Activated CD4-positive, alpha-beta T cell treated with anti-CD3 and anti-CD28 coated beads, Interleukin-2, amount 50 U/mL, for 24 hours (primary cell): ENCODE results near the gene DCST2.
A peak's percentile ranks its signal among the peaks of the same experiment; 100 is the strongest.

Experiments
- DNase-seq, 2 donors: peaks; one replicate each; pipeline ENCODE4 v3.0.0-alpha.2; 2020; ENCODE audit warnings: low read depth in 1 of 2, low spot score in 1 of 2

DCST2 gene

GRCh38 chr1:155033524-155033923 lies at the start of gene DCST2, which contains the start of gene DCST1:
Gene DCST2, minus strand, starts transcription at chr1:155033781. Its CDS starts 80 bp downstream, at chr1:155033701.
Gene DCST1, plus strand, starts transcription at chr1:155033824. Its CDS starts 213 bp downstream, at chr1:155034037.
- no peak for DNase-seq

GRCh38 chr1:155083052-155083541 lies 49.5 kb upstream of the DCST2 start:
- DNase-seq: no peak

GRCh38 chr1:155082301-155083051 lies 48.9 kb upstream of the DCST2 start:
- DNase-seq: no peak

GRCh38 chr1:155081472-155082300 lies 48.1 kb upstream of the DCST2 start:
- no peak for DNase-seq

GRCh38 chr1:155080312-155081228 lies 47.0 kb upstream of the DCST2 start:
- no peak for DNase-seq

GRCh38 chr1:155079487-155080311 lies 46.1 kb upstream of the DCST2 start:
- DNase-seq: no peak

GRCh38 chr1:155079210-155079486 lies 45.6 kb upstream of the DCST2 start:
- no peak for DNase-seq

- DNase-seq: no peak
Observed at GRCh38 chr1:155078469-155079209, 45.1 kb upstream of the DCST2 start, which contains the start of gene EFNA3. Gene EFNA3, plus strand, starts transcription at chr1:155078837. Its CDS starts 105 bp downstream, at chr1:155078942.

- DNase-seq: no peak
Observed at GRCh38 chr1:155077758-155078445, 44.3 kb upstream of the DCST2 start.

GRCh38 chr1:155077346-155077745 lies 43.8 kb upstream of the DCST2 start:
- no peak for DNase-seq

GRCh38 chr1:155076371-155076770 lies 42.8 kb upstream of the DCST2 start:
- DNase-seq: no peak

GRCh38 chr1:155075535-155075934 lies 42.0 kb upstream of the DCST2 start:
- DNase-seq: no peak

- no peak for DNase-seq
Observed at GRCh38 chr1:155073377-155074242, 40.0 kb upstream of the DCST2 start.

GRCh38 chr1:155072531-155073289 lies 39.1 kb upstream of the DCST2 start:
- DNase-seq: no peak

GRCh38 chr1:155071701-155072100 lies 38.1 kb upstream of the DCST2 start:
- no peak for DNase-seq

GRCh38 chr1:155070721-155071569 lies 37.4 kb upstream of the DCST2 start:
- peak in 1 of 2 donors; percentile 71 for DNase-seq
